CD4-positive, alpha-beta T cell treated with Interleukin-2 at 100 ng/mL for 4 hours (primary cell): ENCODE results near the gene RPL14.
"Not testable (repeated sequence)": the region's sequence is repeated elsewhere in the genome, so short reads cannot be mapped to it uniquely, and the experiment has no call there.

Experiments
- DNase-seq: peaks from one replicate; pipeline ENCODE4 v3.0.0-alpha.2; 2020; ENCODE audit warnings: low spot score

RPL14 gene

GRCh38 chr3:40456940-40457823 is at the start of gene RPL14:
Gene RPL14 (plus strand): TSS chr3:40457339. CDS start chr3:40457472, 133 bp downstream.
- DNase-seq = peak; percentile 96

- no peak for DNase-seq
Observed at GRCh38 chr3:40407611-40408010, 49.5 kb upstream of the RPL14 start.

- no peak for DNase-seq
Observed at GRCh38 chr3:40414270-40414669, 42.9 kb upstream of the RPL14 start.

DNA sequence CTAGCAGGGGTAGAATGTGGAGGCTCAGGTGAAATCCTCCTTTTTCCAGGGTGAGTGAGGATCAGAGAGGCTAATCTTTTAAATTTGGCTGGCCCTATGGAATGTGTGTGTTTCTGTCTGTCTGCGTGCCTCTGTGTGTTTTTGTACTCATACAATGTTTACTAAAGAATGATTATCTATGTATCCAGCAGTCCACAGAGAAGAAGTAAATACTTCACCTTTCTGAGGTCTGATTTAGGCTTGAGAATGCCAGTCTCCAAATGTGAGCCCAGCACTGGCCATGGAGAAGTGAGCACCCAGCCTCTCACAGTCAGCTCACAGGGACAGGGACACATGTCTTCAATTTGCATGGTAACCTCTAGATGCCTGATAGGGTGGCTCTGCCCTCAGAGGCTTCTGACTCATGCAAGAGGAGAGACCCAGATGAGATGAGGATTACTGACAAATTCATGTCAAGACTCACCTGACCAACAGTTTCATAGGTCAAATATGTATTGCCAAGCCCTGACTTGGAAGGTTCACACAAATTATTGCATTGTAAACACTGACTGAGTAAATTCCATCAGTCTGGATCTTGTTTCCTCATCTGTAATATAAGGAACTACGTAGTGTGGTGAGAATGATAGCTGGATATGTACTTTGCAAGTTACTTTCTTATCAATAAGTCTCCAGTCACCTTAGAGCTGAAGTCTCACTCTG is 39.1 kb upstream of the RPL14 start:
- no peak for DNase-seq

GRCh38 chr3:40422861-40423260 is 34.3 kb upstream of the RPL14 start:
- no peak for DNase-seq

DNA sequence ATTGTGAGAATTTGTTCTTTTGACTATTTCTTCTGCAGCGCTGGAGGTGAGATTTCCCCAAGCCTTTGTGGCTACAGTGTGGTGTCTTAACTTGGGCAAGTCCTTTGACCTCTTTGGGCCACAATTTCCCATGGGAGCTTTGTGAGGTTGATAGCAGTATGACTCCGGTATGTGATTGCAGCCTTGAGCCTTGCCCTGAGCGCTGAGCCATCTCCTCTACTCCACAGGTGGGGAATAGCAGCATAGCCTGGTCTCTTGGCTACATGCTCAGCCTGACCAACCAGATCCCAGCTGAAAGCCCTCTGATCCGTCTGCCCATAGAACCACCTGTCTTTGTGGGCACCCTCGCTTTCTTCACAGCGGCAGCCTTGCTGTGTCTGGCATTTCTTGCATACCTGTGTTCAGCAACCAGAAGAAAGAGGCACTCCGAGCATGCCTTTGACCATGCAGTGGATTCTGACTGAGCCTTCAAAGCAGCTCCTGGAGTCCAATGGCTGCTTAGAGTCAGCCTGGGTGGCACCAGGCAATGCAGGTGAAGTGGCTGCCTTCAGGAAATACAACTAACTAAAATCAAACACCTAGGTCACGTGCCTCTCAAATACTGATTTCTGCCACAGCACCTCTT is 30.0 kb upstream of the RPL14 start:
- no peak for DNase-seq

GRCh38 chr3:40432793-40433192 is 24.3 kb upstream of the RPL14 start:
- no peak for DNase-seq

DNA sequence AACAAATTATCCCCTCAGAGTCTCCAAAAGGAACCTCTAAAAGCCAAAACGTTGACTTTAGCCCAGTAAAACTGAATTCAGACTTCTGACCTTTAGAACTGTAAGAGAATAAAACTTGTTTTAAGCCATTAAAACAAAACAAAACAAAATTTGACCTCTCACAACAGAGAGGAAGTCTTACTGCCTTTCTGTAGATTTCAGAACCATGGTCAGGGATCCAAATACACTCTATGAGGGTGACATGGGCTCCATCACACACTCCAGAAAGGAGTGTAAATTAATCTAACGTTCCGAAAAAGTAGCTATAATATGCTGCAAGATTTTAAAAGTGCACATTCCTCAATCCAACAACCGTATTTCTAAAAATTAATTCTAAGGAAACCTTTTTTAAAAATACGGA is 19.2 kb upstream of the RPL14 start:
- DNase-seq = no peak

DNA sequence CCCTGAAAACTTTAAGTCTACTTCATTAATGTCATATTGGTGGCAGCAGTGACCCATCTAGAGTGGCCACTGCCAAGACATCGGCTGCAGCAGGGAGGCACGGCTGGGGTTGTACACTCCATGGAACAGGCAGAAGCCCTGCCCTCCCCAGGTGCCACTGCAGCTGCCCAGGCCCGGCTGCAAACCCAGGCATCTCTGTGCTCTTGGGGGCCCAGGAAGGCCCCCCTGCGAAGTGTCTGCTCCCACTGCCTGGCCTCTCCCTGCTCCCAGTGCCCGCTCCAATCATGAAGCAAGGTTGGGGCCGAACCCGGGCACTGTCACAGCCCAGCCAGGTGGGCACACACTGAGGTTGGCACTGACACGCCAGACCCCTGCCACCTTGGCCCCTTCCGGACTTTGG is 12.1 kb upstream of the RPL14 start:
- DNase-seq = no peak

- DNase-seq = no peak
Observed at GRCh38 chr3:40445880-40446279, 11.3 kb upstream of the RPL14 start.

GRCh38 chr3:40450438-40450837 is 6.7 kb upstream of the RPL14 start:
- DNase-seq = no peak

- DNase-seq = no peak
Observed at GRCh38 chr3:40451551-40451950, 5.6 kb upstream of the RPL14 start.

DNA sequence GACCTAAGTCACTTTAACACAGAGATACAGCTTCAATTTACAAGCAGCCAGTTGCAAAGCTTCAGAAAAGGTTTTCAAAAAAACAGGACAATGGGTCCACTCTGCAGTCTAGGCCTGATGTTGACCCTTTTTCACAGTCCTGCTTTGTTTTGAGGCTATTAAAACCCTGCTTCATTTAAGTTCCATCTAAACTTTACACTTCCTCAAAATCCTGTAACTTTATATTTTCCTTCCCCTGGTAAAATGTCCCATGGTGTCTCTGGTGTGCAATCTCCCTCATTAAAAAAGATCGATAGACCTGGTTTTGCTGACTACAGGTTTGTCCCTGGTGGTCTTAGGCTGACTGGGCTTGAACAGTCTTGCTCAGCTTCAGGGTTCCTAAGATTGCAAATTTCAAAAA is 5.1 kb upstream of the RPL14 start:
- DNase-seq = no peak

DNA sequence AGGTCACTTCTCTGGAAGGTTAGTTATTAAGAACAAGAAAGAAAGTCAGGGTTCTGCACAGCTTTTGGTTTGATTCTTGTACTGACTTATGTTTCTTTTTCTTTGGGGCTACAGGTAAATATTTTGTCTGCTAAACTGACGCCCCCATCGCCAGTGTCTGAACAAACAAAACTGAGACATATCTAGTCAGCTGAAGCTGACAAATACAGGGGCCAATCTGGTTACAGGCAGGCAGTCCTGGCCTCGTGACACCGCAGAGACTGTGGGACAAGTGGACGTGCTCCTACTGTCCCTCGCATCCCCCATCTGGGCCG is 4.6 kb upstream of the RPL14 start:
- no peak for DNase-seq

GRCh38 chr3:40452876-40453730 is 4.0 kb upstream of the RPL14 start:
- peak; percentile 96 for DNase-seq

GRCh38 chr3:40453933-40454332 is 3.2 kb upstream of the RPL14 start:
- no peak for DNase-seq

- no peak for DNase-seq
Observed at GRCh38 chr3:40455328-40455727, 1.8 kb upstream of the RPL14 start.

DNA sequence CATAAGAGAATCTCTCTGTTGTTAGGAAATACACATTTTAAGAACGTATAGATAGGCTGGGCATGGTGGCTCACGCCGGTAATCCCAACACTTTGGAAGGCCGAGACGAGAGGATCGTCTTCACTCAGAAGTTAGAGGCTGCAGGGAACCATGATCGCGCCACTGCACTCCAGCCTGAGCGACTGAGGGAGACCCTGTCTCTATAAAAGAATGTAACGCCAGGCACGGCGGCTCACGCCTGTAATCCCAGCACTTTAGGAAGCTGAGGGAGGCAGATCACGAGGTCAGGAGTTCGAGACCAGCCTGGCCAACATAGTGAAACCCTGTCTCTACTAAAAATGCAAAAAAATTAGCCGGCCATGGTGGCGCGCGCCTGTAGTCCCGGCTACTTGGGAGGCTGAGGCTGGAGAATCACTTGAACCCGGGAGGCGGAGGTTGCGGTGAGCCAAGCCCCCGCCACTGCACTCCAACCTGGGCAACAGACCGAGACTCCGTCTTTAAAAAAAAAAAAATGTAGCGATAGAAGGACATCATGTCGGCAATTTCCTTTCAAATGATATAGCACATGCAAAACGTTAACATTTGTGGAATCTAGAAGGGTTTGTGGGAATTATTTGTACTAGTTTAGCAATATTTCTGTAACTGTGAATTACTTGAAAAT is 730 bp upstream of the RPL14 start:
- no peak for DNase-seq

DNA sequence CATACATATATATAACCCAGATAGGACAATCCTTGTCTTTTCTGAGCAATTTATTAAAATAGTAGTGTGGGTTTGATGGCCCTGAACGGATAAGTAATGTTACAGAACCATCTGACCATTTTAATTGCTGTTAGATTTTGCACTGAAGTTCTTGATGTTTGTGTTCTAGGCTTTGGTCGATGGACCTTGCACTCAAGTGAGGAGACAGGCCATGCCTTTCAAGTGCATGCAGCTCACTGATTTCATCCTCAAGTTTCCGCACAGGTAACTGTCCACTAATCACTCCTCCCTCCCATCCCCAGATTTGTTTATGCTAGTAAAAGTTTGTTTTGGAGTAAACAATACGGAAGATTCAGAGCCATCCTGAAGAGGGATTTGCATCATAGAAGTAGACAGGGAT is 1.3 kb downstream of the RPL14 start:
- DNase-seq = no peak

DNA sequence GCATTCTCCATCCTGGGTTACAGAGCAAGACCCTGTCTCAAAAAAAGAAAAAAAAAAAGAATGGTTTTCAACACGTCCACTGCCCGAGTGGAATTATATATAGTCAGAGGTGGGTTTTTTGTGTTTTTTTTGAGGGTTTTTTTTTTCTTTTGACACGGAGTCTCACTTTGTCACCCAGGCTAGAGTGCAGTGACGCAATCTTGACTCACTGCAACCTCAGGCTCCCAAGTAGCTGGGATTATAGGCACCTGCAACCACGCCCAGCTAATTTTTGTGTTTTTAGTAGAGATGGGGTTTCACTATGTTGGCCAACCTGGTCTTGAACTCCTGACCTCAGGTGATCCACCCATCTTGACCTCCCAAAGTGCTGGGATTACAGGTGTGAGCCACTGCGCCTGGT is 3.3 kb downstream of the RPL14 start:
- not testable (repeated sequence) for DNase-seq

DNA sequence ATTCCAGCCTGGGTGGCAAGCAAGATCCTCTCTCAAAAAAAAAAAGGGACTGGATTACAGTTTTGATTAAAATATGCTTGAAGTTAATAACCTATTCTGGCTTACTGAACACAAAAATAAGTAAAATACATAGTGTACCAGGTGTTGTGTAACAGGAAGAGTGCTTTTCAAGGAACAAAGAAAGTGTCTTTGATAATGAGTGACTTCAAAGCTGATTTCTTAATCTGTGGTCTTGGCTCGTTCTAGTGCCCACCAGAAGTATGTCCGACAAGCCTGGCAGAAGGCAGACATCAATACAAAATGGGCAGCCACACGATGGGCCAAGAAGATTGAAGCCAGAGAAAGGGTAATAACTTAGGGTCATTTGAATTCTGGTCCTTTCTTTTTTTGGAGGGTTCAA is 4.0 kb downstream of the RPL14 start:
- DNase-seq = no peak

- not testable (repeated sequence) for DNase-seq
Observed at GRCh38 chr3:40462838-40463237, 5.7 kb downstream of the RPL14 start.
